ENCODE measurements around the gene FYTTD1.

FYTTD1 gene

DNA sequence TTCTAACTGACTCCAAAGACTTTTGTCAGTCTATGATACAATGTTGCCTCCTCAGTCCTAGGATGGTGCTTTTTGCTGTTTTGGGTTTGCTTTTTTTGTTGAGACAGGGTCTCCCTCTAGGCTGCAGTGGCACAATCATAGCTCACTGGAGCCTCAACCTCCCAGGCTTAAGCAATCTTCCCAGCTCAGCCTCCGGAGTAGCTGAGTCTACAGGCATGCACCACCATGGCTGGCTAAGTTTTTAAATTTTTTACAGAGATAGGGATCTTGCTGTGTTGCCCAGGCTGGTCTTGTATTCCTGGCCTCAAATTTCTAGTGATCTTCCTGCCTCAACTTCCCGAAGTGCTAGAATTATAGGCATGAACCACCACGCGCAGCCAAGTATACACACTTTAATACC lies 35.4 kb upstream of the FYTTD1 start:
- no peaks in the 10 kb centered on the region for H3K9me3 ChIP-seq (ENCODE audit: control insufficient read depth, low read length)
- peak overlapping the region; percentile 61 for H2AK5ac ChIP-seq (ENCODE audit: low read length, severe bottlenecking)
- H3K4me1 ChIP-seq (ENCODE audit: control insufficient read depth, insufficient read depth, low read depth, low read length): peaks cover 6% of the 10 kb centered on the region
- H2BK12ac ChIP-seq (ENCODE audit: low read length in 2 of 2): peak overlapping the region in 1 of 2 experiments; percentile 4
- peaks cover 2 to 16% of the 10 kb centered on the region in 2 experiments for H3K36me3 ChIP-seq (ENCODE audit: control insufficient read depth in 1 of 2, insufficient read depth in 2 of 2, low read depth in 1 of 2, low read length in 2 of 2)
- H3K27me3 ChIP-seq (ENCODE audit: control insufficient read depth in 1 of 2, insufficient read depth in 1 of 2, low read length in 2 of 2): no peaks in the 10 kb centered on the region
- H3K14ac ChIP-seq (ENCODE audit: low read length in 2 of 2): no peak overlapping the region
- no peak overlapping the region for H2BK120ac ChIP-seq (ENCODE audit: low read depth, low read length)
- H3K4me2 ChIP-seq (ENCODE audit: low read length, poor library complexity, severe bottlenecking): no peak overlapping the region
- peaks cover 14% of the 10 kb centered on the region for H3K79me1 ChIP-seq (replicated peaks; ENCODE audit: low read length, poor library complexity, severe bottlenecking)
- no peak overlapping the region for H3K4me3 ChIP-seq (ENCODE audit: insufficient read depth in 1 of 2, low read depth in 1 of 2, low read length in 2 of 2)
- H4K91ac ChIP-seq (ENCODE audit: low read length): no peak overlapping the region
- no peak overlapping the region for H4K8ac ChIP-seq (ENCODE audit: low read length)
- H3K9ac ChIP-seq (ENCODE audit: low read length): no peak overlapping the region
- H3K27ac ChIP-seq (ENCODE audit: low read length, poor library complexity, severe bottlenecking): peak overlapping the region; percentile 15
- no peak for DNase-seq
- H2BK15ac ChIP-seq (ENCODE audit: low read depth, poor library complexity, severe bottlenecking): no peak overlapping the region
- H3K23ac ChIP-seq (ENCODE audit: low read length in 2 of 2): no peak overlapping the region
- no peak overlapping the region for H3K18ac ChIP-seq (ENCODE audit: low read depth in 1 of 2, low read length in 2 of 2)
- H2AFZ ChIP-seq (ENCODE audit: low read depth, low read length): no peak overlapping the region
- no peak overlapping the region for H3K4ac ChIP-seq (ENCODE audit: low read depth in 1 of 2, low read length in 2 of 2)
- 100% methylated on average over 1 of the region's 4 CpGs for WGBS
- no peak overlapping the region for H2BK5ac ChIP-seq (ENCODE audit: low read depth, low read length, poor library complexity, severe bottlenecking)

DNA sequence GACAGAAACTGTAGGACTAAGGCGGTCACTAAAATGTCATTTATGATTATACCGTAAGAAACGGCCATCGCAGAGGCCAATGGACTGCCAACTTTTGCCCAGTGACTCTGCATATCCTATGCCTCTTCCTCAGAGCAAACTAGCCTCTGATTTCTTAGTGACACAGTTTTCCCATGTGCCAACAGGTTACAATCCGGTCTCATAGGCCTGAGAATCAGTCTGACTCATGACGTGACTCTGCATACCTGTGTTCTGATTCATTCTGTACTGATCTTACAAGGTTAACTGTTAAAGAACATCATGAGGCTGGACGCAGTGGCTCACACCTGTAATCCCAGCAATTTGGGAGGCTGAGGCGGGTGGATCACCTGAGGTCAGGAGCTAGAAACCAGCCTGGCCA lies 30.8 kb upstream of the FYTTD1 start:
- no peak overlapping the region for H3K14ac ChIP-seq (ENCODE audit: low read length in 2 of 2)
- no peak overlapping the region for H3K23ac ChIP-seq (ENCODE audit: low read length in 2 of 2)
- no peak overlapping the region for H4K8ac ChIP-seq (ENCODE audit: low read length)
- H2BK12ac ChIP-seq (ENCODE audit: low read length in 2 of 2): no peak overlapping the region
- no peak overlapping the region for H3K4me2 ChIP-seq (ENCODE audit: low read length, poor library complexity, severe bottlenecking)
- no peak overlapping the region for H2AK5ac ChIP-seq (ENCODE audit: low read length, severe bottlenecking)
- H3K79me1 ChIP-seq (replicated peaks; ENCODE audit: low read length, poor library complexity, severe bottlenecking): peaks cover 20% of the 10 kb centered on the region
- no peaks in the 10 kb centered on the region for H3K27me3 ChIP-seq (ENCODE audit: control insufficient read depth in 1 of 2, insufficient read depth in 1 of 2, low read length in 2 of 2)
- peaks cover 4% of the 10 kb centered on the region for H3K4me1 ChIP-seq (ENCODE audit: control insufficient read depth, insufficient read depth, low read depth, low read length)
- H2BK120ac ChIP-seq (ENCODE audit: low read depth, low read length): no peak overlapping the region
- no peak overlapping the region for H2BK15ac ChIP-seq (ENCODE audit: low read depth, poor library complexity, severe bottlenecking)
- H3K9ac ChIP-seq (ENCODE audit: low read length): no peak overlapping the region
- DNase-seq: peak; percentile 86
- no peak overlapping the region for H2AFZ ChIP-seq (ENCODE audit: low read depth, low read length)
- peaks cover 2 to 27% of the 10 kb centered on the region in 2 experiments for H3K36me3 ChIP-seq (ENCODE audit: control insufficient read depth in 1 of 2, insufficient read depth in 2 of 2, low read depth in 1 of 2, low read length in 2 of 2)
- H3K9me3 ChIP-seq (ENCODE audit: control insufficient read depth, low read length): peaks cover 11% of the 10 kb centered on the region
- no peak overlapping the region for H3K4ac ChIP-seq (ENCODE audit: low read depth in 1 of 2, low read length in 2 of 2)
- H2BK5ac ChIP-seq (ENCODE audit: low read depth, low read length, poor library complexity, severe bottlenecking): no peak overlapping the region
- no peak overlapping the region for H3K18ac ChIP-seq (ENCODE audit: low read depth in 1 of 2, low read length in 2 of 2)
- peak overlapping the region; percentile 54 for H3K27ac ChIP-seq (ENCODE audit: low read length, poor library complexity, severe bottlenecking)
- WGBS: 71% methylated on average over 8 of the region's 8 CpGs
- H4K91ac ChIP-seq (ENCODE audit: low read length): no peak overlapping the region
- no peak overlapping the region for H3K4me3 ChIP-seq (ENCODE audit: insufficient read depth in 1 of 2, low read depth in 1 of 2, low read length in 2 of 2)

DNA sequence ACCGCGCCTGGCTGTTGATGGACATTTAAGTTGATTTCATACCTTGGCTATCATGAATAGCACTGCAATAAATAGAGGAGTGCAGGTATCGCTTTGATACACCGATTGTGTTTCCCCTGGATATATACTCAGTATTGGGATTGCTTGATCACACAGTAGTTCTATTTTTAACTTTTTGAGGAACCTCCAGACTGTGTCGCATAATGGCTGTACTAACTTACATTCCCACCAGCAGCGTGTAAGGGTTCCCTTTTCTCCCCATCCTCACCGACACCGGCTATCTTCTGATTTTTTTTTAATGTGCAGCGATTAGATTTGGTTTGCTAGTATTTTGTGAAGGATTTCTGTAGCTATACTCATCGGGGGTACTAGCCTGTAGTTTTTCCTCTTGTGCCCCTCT lies 29.0 kb upstream of the FYTTD1 start:
- Histone ChIP-seq H3K23ac (ENCODE audit: low read length in 2 of 2) (no peak overlapping the region), H2BK5ac (ENCODE audit: low read depth, low read length, poor library complexity, severe bottlenecking) (no peak overlapping the region), H2BK120ac (ENCODE audit: low read depth, low read length) (no peak overlapping the region), H3K4me1 (ENCODE audit: control insufficient read depth, insufficient read depth, low read depth, low read length) (peaks cover 3% of the 10 kb centered on the region), H4K91ac (ENCODE audit: low read length) (no peak overlapping the region), H3K4me3 (ENCODE audit: insufficient read depth in 1 of 2, low read depth in 1 of 2, low read length in 2 of 2) (no peak overlapping the region), H3K79me1 (replicated peaks; ENCODE audit: low read length, poor library complexity, severe bottlenecking) (peaks cover 21% of the 10 kb centered on the region), H3K27ac (ENCODE audit: low read length, poor library complexity, severe bottlenecking) (no peak overlapping the region), H3K14ac (ENCODE audit: low read length in 2 of 2) (no peak overlapping the region), H3K27me3 (ENCODE audit: control insufficient read depth in 1 of 2, insufficient read depth in 1 of 2, low read length in 2 of 2) (no peaks in the 10 kb centered on the region), H3K4me2 (ENCODE audit: low read length, poor library complexity, severe bottlenecking) (no peak overlapping the region), H3K36me3 (ENCODE audit: control insufficient read depth in 1 of 2, insufficient read depth in 2 of 2, low read depth in 1 of 2, low read length in 2 of 2) (peaks cover 2 to 20% of the 10 kb centered on the region in 2 experiments), H2BK15ac (ENCODE audit: low read depth, poor library complexity, severe bottlenecking) (no peak overlapping the region), H3K4ac (ENCODE audit: low read depth in 1 of 2, low read length in 2 of 2) (no peak overlapping the region), H3K18ac (ENCODE audit: low read depth in 1 of 2, low read length in 2 of 2) (no peak overlapping the region), H2AK5ac (ENCODE audit: low read length, severe bottlenecking) (no peak overlapping the region), H3K9ac (ENCODE audit: low read length) (no peak overlapping the region), H2BK12ac (ENCODE audit: low read length in 2 of 2) (no peak overlapping the region), H2AFZ (ENCODE audit: low read depth, low read length) (no peak overlapping the region), H3K9me3 (ENCODE audit: control insufficient read depth, low read length) (peaks cover 11% of the 10 kb centered on the region), H4K8ac (ENCODE audit: low read length) (no peak overlapping the region)
- DNase-seq: no peak
- WGBS: over 99% methylated on average over 10 of the region's 10 CpGs

DNA sequence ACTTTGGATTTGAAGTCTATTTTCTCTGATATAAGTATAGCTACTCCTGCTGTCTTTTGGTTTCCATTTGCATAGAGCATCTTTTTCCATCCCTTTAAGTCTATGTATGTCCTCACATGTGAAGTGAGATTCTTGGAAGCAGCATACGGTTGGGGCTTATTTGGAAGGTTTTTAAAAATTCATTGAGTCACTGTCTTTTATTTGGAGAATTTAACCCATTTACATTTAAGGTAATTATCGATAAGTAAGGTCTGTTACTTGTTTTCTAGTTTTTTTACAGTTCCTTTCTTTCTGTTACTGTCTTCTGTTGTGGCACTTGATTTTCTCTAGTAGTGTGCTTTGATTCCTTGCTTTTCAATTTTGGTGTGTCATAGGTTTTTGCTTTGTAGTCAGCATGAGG lies 26.9 kb upstream of the FYTTD1 start:
- Histone ChIP-seq H2BK5ac (ENCODE audit: low read depth, low read length, poor library complexity, severe bottlenecking) (no peak overlapping the region), H3K4me2 (ENCODE audit: low read length, poor library complexity, severe bottlenecking) (no peak overlapping the region), H3K4me3 (ENCODE audit: insufficient read depth in 1 of 2, low read depth in 1 of 2, low read length in 2 of 2) (no peak overlapping the region), H3K79me1 (replicated peaks; ENCODE audit: low read length, poor library complexity, severe bottlenecking) (peaks cover 22% of the 10 kb centered on the region), H2BK120ac (ENCODE audit: low read depth, low read length) (no peak overlapping the region), H3K23ac (ENCODE audit: low read length in 2 of 2) (no peak overlapping the region), H3K14ac (ENCODE audit: low read length in 2 of 2) (no peak overlapping the region), H3K27me3 (ENCODE audit: control insufficient read depth in 1 of 2, insufficient read depth in 1 of 2, low read length in 2 of 2) (no peaks in the 10 kb centered on the region), H3K18ac (ENCODE audit: low read depth in 1 of 2, low read length in 2 of 2) (no peak overlapping the region), H3K4me1 (ENCODE audit: control insufficient read depth, insufficient read depth, low read depth, low read length) (peaks cover 3% of the 10 kb centered on the region), H3K27ac (ENCODE audit: low read length, poor library complexity, severe bottlenecking) (no peak overlapping the region), H3K9ac (ENCODE audit: low read length) (no peak overlapping the region), H2AFZ (ENCODE audit: low read depth, low read length) (no peak overlapping the region), H2BK15ac (ENCODE audit: low read depth, poor library complexity, severe bottlenecking) (no peak overlapping the region), H4K8ac (ENCODE audit: low read length) (no peak overlapping the region), H3K9me3 (ENCODE audit: control insufficient read depth, low read length) (peaks cover 11% of the 10 kb centered on the region), H4K91ac (ENCODE audit: low read length) (no peak overlapping the region), H3K4ac (ENCODE audit: low read depth in 1 of 2, low read length in 2 of 2) (no peak overlapping the region), H3K36me3 (ENCODE audit: control insufficient read depth in 1 of 2, insufficient read depth in 2 of 2, low read depth in 1 of 2, low read length in 2 of 2) (peaks cover 0 to 11% of the 10 kb centered on the region in 2 experiments), H2BK12ac (ENCODE audit: low read length in 2 of 2) (no peak overlapping the region), H2AK5ac (ENCODE audit: low read length, severe bottlenecking) (no peak overlapping the region)
- no peak for DNase-seq
- WGBS: no CpG with 5 or more reads among the region's 2 CpGs
